ENCODE results near the gene FAM120C. TPM values are rescaled to one million over a fixed set of nuclear protein-coding genes. Genes with fewer than 3 reads are reported as not detected.

Gene FAM120C
- total RNA-seq, 1 experiment from 2014 or later, result 6.1 TPM

GRCh38 chrX:54030329-54030728, 152.7 kb downstream of the FAM120C start:
- Histone ChIP-seq H3K27me3 (ENCODE audit: insufficient read depth, low read length) (no peaks in the 10 kb centered on the region), H3K9me3 (ENCODE audit: control insufficient read depth in 1 of 2, insufficient read depth in 1 of 2, low read depth in 1 of 2, low read length in 2 of 2) (no peaks in the 10 kb centered on the region), H3K9me2 (ENCODE audit: insufficient read depth) (no peaks in the 10 kb centered on the region), H3K79me2 (ENCODE audit: insufficient read depth, low read length) (no peaks in the 10 kb centered on the region), H4K20me1 (ENCODE audit: insufficient read depth) (no peaks in the 10 kb centered on the region), H3K4me2 (ENCODE audit: low read length) (no peak overlapping the region), H2AFZ (ENCODE audit: low read depth, low read length, poor library complexity, severe bottlenecking) (no peak overlapping the region), H3K27ac (ENCODE audit: low read depth, low read length) (no peak overlapping the region), H3K4me3 (replicated peaks in 1 of 2; ENCODE audit: low read depth in 1 of 2, low read length in 2 of 2) (no peak overlapping the region), H3K4me1 (ENCODE audit: control insufficient read depth in 1 of 2, insufficient read depth in 2 of 2, low read length in 2 of 2) (no peaks in the 10 kb centered on the region), H3K36me3 (ENCODE audit: control insufficient read depth in 1 of 2, insufficient read depth in 2 of 2, low read length in 2 of 2) (peaks cover 0 to 4% of the 10 kb centered on the region in 2 experiments; a peak in 1 of 4 replicates), H3K9ac (ENCODE audit: low read length) (no peak overlapping the region)
- TF ChIP-seq CBX3 (IDR thresholded peaks at IDR 0.05; ENCODE audit: low read depth), result no peak
- no peak for TF ChIP-seq ELF1 (IDR thresholded peaks at IDR 0.05; ENCODE audit: borderline replicate concordance, low read depth)
- ATAC-seq, result no peak
- no peak for DNase-seq (ENCODE audit: low read depth, low spot score)
- ChIA-PET POLR2A (no interaction called here), RAD21 (ENCODE audit: low non-redundant PET in 1 of 2, low total read pairs in 2 of 2, uncharacterized antibody in 2 of 2, unreplicated experiment in 2 of 2) (no interaction called here), CTCF (no interaction called here)
- BruUV-seq (replicated peaks), result no TSS peak
- intact Hi-C loops (cut with micrococcal nuclease), result no loop called here

DNA sequence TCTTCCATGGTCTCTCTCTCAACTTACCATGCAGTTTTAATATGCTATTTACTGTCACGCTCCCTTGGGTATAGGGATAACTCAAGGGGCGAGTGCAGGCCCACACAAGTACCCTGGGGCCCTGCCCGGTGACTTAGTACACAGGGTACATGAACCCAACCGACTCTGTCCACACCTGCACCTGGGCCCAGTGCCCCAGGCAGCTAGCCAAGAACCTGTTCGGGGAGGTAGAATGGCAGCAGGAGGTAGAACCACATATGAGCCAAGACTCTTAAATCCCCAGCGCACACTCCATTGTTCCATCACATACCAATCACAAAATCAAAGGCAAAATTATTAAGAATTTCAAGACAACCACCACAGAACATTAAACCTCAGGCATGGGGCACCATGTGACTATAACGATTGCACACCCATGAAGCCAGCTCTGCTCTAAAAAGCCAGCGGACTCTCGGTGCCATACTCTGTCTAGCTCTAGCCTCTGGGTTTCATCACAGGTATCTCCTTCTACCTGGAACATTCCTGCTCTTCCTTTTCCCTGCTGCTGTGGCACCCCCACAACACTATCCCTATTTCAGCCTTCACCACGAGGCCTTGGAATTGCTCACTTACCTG, 153.4 kb downstream of the FAM120C start:
- Histone ChIP-seq H3K9me2 (ENCODE audit: insufficient read depth) (no peaks in the 10 kb centered on the region), H3K4me2 (ENCODE audit: low read length) (no peak overlapping the region), H3K4me1 (ENCODE audit: control insufficient read depth in 1 of 2, insufficient read depth in 2 of 2, low read length in 2 of 2) (no peaks in the 10 kb centered on the region), H3K36me3 (ENCODE audit: control insufficient read depth in 1 of 2, insufficient read depth in 2 of 2, low read length in 2 of 2) (peaks cover 0 to 4% of the 10 kb centered on the region in 2 experiments; a peak in 1 of 4 replicates), H3K4me3 (replicated peaks in 1 of 2; ENCODE audit: low read depth in 1 of 2, low read length in 2 of 2) (no peak overlapping the region), H3K27ac (ENCODE audit: low read depth, low read length) (no peak overlapping the region), H2AFZ (ENCODE audit: low read depth, low read length, poor library complexity, severe bottlenecking) (no peak overlapping the region), H3K27me3 (ENCODE audit: insufficient read depth, low read length) (no peaks in the 10 kb centered on the region), H3K9ac (ENCODE audit: low read length) (no peak overlapping the region), H4K20me1 (ENCODE audit: insufficient read depth) (no peaks in the 10 kb centered on the region), H3K9me3 (ENCODE audit: control insufficient read depth in 1 of 2, insufficient read depth in 1 of 2, low read depth in 1 of 2, low read length in 2 of 2) (no peaks in the 10 kb centered on the region), H3K79me2 (ENCODE audit: insufficient read depth, low read length) (no peaks in the 10 kb centered on the region)
- ChIA-PET POLR2A (no interaction called here), RAD21 (ENCODE audit: low non-redundant PET in 1 of 2, low total read pairs in 2 of 2, uncharacterized antibody in 2 of 2, unreplicated experiment in 2 of 2) (no interaction called here), CTCF (no interaction called here)
- ATAC-seq (no peak), DNase-seq (ENCODE audit: low read depth, low spot score) (no peak)
- no TSS peak for BruUV-seq (replicated peaks)
- intact Hi-C loops (cut with micrococcal nuclease), result no loop called here
- TF ChIP-seq SRF (IDR thresholded peaks at IDR 0.05; ENCODE audit: low read depth), result no peak
- no peak for TF ChIP-seq POLR2A (IDR thresholded peaks at IDR 0.05; ENCODE audit: borderline replicate concordance, extremely low read depth, insufficient read depth, insufficient read length)
- TF ChIP-seq, protein P1, sequence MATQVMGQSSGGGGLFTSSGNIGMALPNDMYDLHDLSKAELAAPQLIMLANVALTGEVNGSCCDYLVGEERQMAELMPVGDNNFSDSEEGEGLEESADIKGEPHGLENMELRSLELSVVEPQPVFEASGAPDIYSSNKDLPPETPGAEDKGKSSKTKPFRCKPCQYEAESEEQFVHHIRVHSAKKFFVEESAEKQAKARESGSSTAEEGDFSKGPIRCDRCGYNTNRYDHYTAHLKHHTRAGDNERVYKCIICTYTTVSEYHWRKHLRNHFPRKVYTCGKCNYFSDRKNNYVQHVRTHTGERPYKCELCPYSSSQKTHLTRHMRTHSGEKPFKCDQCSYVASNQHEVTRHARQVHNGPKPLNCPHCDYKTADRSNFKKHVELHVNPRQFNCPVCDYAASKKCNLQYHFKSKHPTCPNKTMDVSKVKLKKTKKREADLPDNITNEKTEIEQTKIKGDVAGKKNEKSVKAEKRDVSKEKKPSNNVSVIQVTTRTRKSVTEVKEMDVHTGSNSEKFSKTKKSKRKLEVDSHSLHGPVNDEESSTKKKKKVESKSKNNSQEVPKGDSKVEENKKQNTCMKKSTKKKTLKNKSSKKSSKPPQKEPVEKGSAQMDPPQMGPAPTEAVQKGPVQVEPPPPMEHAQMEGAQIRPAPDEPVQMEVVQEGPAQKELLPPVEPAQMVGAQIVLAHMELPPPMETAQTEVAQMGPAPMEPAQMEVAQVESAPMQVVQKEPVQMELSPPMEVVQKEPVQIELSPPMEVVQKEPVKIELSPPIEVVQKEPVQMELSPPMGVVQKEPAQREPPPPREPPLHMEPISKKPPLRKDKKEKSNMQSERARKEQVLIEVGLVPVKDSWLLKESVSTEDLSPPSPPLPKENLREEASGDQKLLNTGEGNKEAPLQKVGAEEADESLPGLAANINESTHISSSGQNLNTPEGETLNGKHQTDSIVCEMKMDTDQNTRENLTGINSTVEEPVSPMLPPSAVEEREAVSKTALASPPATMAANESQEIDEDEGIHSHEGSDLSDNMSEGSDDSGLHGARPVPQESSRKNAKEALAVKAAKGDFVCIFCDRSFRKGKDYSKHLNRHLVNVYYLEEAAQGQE (IDR thresholded peaks at IDR 0.05; ENCODE audit: low read depth), result no peak
- TF ChIP-seq POLR2AphosphoS5 (IDR thresholded peaks at IDR 0.05; ENCODE audit: low read depth, low read length), result no peak
- TF ChIP-seq CTCF (IDR thresholded peaks at IDR 0.05 in 2 of 3, conservative IDR thresholded peaks at IDR 0.05 in 1 of 3; ENCODE audit: borderline replicate concordance in 1 of 3, insufficient read depth in 1 of 3, low read depth in 2 of 3, low read length in 2 of 3), result no peak
- TF ChIP-seq ZNF274 (IDR thresholded peaks at IDR 0.05; ENCODE audit: low read depth, low read length), result no peak
- no peak for TF ChIP-seq ZFX (IDR thresholded peaks at IDR 0.05)
- TF ChIP-seq EZH2phosphoT487 (IDR thresholded peaks at IDR 0.05; ENCODE audit: borderline replicate concordance), result no peak
- TF ChIP-seq EZH2 (IDR thresholded peaks at IDR 0.05), result no peak
- TF ChIP-seq JUND (IDR thresholded peaks at IDR 0.05), result no peak
- TF ChIP-seq, protein P2, sequence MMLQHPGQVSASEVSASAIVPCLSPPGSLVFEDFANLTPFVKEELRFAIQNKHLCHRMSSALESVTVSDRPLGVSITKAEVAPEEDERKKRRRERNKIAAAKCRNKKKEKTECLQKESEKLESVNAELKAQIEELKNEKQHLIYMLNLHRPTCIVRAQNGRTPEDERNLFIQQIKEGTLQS (IDR thresholded peaks at IDR 0.05), result no peak
- TF ChIP-seq RAD21 (IDR thresholded peaks at IDR 0.05; ENCODE audit: low read depth), result no peak
- TF ChIP-seq TCF7L2 (IDR thresholded peaks at IDR 0.05; ENCODE audit: borderline replicate concordance, extremely low read depth, insufficient read depth, insufficient read length), result no peak
- no peak for TF ChIP-seq CBX3 (IDR thresholded peaks at IDR 0.05; ENCODE audit: low read depth)
- no peak for TF ChIP-seq MAX (IDR thresholded peaks at IDR 0.05)
